ENCODE measurements around the gene LCE2D.
"Not testable (repeated sequence)": the region's sequence is repeated elsewhere in the genome, so short reads cannot be mapped to it uniquely, and the experiment has no call there.

LCE2D gene

GRCh38 chr1:152667648-152668047 lies 4.5 kb downstream of the LCE2D start:
- H3K27ac Mint-ChIP-seq = no peak overlapping the region
- peaks cover 13% of the 10 kb centered on the region for H3K27me3 Mint-ChIP-seq
- no peaks in the 10 kb centered on the region for H3K9me3 Mint-ChIP-seq (ENCODE audit: low read depth)

DNA sequence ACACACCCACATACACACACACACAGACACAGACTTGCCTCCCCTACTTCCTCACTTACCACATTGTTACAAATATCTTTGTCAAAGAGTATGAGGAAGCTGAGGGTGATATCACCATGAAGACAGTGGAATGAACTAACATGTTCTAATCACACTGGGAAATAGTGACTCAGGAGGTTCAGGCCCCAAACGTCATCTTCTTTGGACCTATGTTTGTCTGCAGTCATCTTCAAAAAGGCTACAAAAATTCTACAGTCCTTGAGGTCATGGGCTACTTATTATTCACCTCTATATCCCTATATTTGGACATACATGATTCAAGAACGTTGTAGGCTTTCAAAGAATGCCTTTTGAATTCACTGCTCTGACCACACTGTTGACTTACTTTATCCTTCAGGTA lies 9.8 kb downstream of the LCE2D start:
- Mint-ChIP-seq H3K27ac (no peak overlapping the region), H3K4me1 (ENCODE audit: low read depth) (no peaks in the 10 kb centered on the region), H3K4me3 (no peak overlapping the region), H3K27me3 (peaks cover 10% of the 10 kb centered on the region), H3K9me3 (ENCODE audit: low read depth) (no peaks in the 10 kb centered on the region), H3K36me3 (no peaks in the 10 kb centered on the region)

More at GRCh38 chr1:152667648-152668047, 4.5 kb downstream of the LCE2D start:
- H3K4me3 Mint-ChIP-seq = no peak overlapping the region
- no peaks in the 10 kb centered on the region for H3K4me1 Mint-ChIP-seq (ENCODE audit: low read depth)
- H3K36me3 Mint-ChIP-seq = no peaks in the 10 kb centered on the region

DNA sequence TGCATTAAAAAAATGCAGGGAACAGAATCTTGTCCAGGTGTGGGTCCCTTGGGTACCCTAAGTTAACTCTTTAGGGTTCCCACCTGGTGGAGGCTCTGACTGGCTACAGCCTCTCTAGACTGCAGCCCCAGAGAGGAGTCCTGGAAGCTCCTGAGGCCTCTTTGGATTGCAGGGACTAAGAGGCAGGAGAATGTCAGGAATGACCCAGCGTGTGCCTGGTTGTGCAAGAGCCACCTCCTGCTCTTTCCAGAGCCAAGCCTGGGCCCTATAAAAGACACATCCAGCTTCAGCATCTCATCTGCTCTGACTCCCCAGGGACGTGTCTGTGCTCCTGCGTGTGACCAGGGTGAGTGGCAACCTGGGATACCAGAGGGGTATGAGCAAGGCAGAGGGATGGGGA lies 11.8 kb downstream of the LCE2D start, which contains the start of gene LCE2C:
Gene LCE2C (plus strand): TSS at position 297 of the 400 bp plus-strand sequence. CDS start 737 bp downstream, outside the sequence.
- H3K4me1 Mint-ChIP-seq (ENCODE audit: low read depth); H3K27ac Mint-ChIP-seq; H3K4me3 Mint-ChIP-seq; H3K9me3 Mint-ChIP-seq (ENCODE audit: low read depth); H3K36me3 Mint-ChIP-seq: not testable (repeated sequence)
- H3K27me3 Mint-ChIP-seq = peaks cover 14% of the 10 kb centered on the region

DNA sequence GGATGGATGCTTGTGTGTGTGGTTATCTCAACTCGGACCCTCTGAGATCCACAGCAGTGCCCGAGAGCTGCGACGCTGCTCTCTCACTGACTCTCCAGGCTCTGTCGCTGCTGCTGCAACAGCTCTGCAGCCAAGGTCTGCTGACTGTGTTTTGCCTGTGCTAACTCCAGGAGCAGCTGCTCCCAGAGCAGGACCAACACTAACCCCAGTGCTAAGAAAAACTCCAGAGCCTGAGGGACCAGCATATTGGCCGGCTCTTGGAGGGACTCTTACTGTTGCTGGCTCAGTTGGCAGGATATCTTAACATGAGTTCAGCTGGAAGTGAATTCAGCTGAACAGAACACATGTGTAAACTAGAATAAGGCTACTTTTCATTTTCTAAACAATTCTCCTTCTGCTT lies 16.3 kb downstream of the LCE2D start:
- Mint-ChIP-seq H3K9me3 (ENCODE audit: low read depth) (no peaks in the 10 kb centered on the region), H3K27ac (no peak overlapping the region), H3K4me3 (no peak overlapping the region), H3K4me1 (ENCODE audit: low read depth) (no peaks in the 10 kb centered on the region), H3K36me3 (no peaks in the 10 kb centered on the region), H3K27me3 (peaks cover 17% of the 10 kb centered on the region)

DNA sequence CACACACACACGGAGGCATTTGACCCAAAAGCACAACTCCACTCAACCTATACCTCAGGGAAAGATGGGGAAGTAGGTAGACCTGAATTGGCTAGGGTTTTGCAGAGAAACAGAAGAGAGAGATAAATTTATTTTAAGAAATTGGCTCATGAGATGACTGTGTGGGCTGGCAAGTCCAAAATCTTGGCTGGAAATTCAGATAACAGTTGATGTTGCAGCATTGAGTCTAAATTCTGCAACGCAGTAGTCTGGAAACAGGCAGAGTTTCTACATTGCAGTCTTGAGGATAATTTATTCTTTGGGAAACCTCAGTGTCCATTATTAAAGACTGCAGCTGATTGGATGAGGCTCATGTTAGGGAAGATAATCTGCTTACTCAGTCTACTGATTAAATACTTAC lies 18.4 kb downstream of the LCE2D start:
- Mint-ChIP-seq H3K27me3 (peaks cover 15% of the 10 kb centered on the region), H3K9me3 (ENCODE audit: low read depth) (no peaks in the 10 kb centered on the region)

DNA sequence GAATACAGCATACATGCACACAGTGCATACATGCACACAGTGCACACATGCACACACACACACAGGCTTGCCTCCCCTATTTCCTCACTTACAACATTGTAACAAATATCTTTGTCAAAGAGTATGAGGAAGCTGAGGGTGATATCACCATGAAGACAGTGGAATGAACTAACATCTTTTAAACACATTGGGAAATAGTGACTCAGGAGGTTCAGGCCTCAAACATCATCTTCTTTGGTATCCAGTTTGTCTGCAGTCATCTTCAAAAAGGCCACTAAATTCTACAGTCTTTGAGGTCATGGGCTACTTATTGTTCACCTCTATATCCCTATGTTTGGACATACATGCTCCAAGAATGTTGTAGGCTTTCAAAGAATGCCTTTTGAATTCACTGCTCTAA lies 20.7 kb downstream of the LCE2D start:
- no peak overlapping the region for H3K4me3 Mint-ChIP-seq
- H3K36me3 Mint-ChIP-seq = no peaks in the 10 kb centered on the region
- peaks cover 20% of the 10 kb centered on the region for H3K27me3 Mint-ChIP-seq
- no peaks in the 10 kb centered on the region for H3K9me3 Mint-ChIP-seq (ENCODE audit: low read depth)
- no peak overlapping the region for H3K27ac Mint-ChIP-seq
- no peaks in the 10 kb centered on the region for H3K4me1 Mint-ChIP-seq (ENCODE audit: low read depth)

More for the DNA sequence above, 18.4 kb downstream of the LCE2D start:
- Mint-ChIP-seq H3K4me1 (ENCODE audit: low read depth) (no peaks in the 10 kb centered on the region), H3K36me3 (no peaks in the 10 kb centered on the region), H3K4me3 (no peak overlapping the region), H3K27ac (no peak overlapping the region)

DNA sequence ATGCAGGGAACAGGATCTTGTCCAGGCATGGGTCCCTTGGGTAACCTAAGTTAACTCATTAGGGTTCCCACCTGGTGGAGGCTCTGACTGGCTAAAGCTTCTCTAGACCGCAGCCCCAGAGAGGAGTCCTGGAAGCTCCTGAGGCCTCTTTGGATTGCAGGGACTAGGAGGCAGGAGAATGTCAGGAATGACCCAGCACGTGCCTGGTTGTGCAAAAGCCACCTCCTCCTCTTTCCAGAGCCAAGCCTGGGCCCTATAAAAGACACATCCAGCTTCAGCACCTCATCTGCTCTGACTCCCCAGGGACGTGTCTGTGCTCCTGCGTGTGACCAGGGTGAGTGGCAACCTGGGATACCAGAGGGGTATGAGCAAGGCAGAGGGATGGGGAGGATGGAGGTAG lies 22.6 kb downstream of the LCE2D start, which contains the start of gene LCE2B:
Gene LCE2B (plus strand): TSS at position 301 of the 400 bp plus-strand sequence. CDS start 721 bp downstream, outside the sequence.
- not testable (repeated sequence) for H3K4me1 Mint-ChIP-seq (ENCODE audit: low read depth); H3K36me3 Mint-ChIP-seq; H3K4me3 Mint-ChIP-seq; H3K9me3 Mint-ChIP-seq (ENCODE audit: low read depth); H3K27ac Mint-ChIP-seq
- peaks cover 26% of the 10 kb centered on the region for H3K27me3 Mint-ChIP-seq

DNA sequence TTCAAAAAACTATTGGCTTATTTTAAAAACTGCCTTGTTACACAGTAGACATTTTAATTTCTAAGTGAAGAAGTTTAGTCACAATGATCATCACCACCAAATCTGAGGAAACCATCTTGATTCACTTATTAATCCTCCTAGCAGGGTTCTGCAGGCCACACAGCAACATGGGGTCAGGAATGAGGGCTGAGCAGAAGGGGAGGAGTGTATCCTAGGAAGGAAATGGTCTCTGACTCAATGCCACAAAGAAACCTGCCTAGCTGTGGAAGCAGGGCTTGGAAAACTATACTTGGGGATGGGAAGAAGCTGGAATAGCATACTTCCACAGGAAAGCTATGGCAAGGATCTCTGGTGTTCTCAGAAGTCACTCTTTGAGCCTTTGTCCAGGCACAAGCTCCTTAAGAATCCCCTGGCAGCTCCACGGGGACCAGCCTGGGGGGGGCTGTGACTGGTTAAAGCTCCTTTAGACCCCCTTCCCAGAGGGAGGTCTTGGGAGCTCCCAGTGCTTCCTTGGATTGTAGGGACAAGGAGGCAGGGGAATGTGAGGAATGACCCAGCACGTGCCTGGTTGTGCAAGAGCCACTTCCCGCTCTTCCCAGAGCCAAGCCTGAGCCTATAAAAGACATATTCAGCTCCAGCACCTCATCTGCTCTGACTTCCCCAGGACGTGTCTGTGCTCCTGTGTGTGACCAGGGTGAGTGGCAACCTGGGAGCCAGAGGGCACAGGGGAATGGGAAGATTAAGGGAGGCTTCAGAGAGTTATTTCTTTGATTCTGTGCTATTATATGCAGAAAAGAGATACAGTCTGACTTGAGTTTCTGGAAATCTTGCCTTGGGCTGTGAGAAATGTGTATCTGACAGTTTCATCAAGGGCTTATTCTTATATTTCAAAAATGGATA lies 34.8 kb downstream of the LCE2D start, which contains the start of gene LCE2A:
Gene LCE2A (plus strand): TSS at position 645 of the 900 bp plus-strand sequence. CDS start 557 bp downstream, outside the sequence.
- no peaks in the 10 kb centered on the region for H3K9me3 Mint-ChIP-seq (ENCODE audit: low read depth)
- no peaks in the 10 kb centered on the region for H3K4me1 Mint-ChIP-seq (ENCODE audit: low read depth)
- peaks cover 3% of the 10 kb centered on the region for H3K27me3 Mint-ChIP-seq
- H3K27ac Mint-ChIP-seq = no peak within 1 kb of the TSS
- H3K36me3 Mint-ChIP-seq = no peaks in the 10 kb centered on the region
- no peak within 1 kb of the TSS for H3K4me3 Mint-ChIP-seq

GRCh38 chr1:152699746-152700145 lies 36.6 kb downstream of the LCE2D start:
- H3K4me3 Mint-ChIP-seq = no peak overlapping the region
- H3K4me1 Mint-ChIP-seq (ENCODE audit: low read depth) = no peaks in the 10 kb centered on the region
- H3K36me3 Mint-ChIP-seq = no peaks in the 10 kb centered on the region
- H3K9me3 Mint-ChIP-seq (ENCODE audit: low read depth) = peaks cover 4% of the 10 kb centered on the region
- H3K27me3 Mint-ChIP-seq = peaks cover 7% of the 10 kb centered on the region
- no peak overlapping the region for H3K27ac Mint-ChIP-seq

DNA sequence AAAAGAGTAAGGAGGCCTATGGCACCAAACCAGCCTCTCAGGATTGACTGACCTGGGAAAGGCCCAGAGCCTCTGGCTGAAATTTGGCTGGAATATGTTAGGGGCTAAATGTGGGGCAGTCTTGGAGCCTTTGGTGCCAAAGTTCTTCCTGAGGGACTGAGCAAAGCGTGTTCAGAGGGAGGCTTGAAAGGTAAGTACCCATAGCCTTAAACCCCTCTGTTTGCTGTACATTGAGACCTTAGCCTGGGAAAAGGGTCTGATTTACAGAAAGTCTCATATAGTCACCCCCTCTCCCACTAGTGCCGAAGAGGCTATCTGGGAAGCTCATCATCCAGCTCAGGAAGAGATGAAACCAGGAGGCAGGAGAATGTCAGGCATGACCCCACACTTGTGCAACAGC lies 44.7 kb downstream of the LCE2D start, which contains the start of gene LCE4A:
Gene LCE4A (plus strand): TSS at position 301 of the 400 bp plus-strand sequence. CDS start 916 bp downstream, outside the sequence.
- Mint-ChIP-seq H3K9me3 (ENCODE audit: low read depth) (peaks cover 4% of the 10 kb centered on the region), H3K4me1 (ENCODE audit: low read depth) (no peaks in the 10 kb centered on the region), H3K4me3 (no peak within 1 kb of the TSS), H3K27ac (no peak within 1 kb of the TSS), H3K36me3 (no peaks in the 10 kb centered on the region), H3K27me3 (peaks cover 17% of the 10 kb centered on the region)

All from activated naive CD8-positive, alpha-beta T cell (primary cell).